ENCODE measurements around the gene IMPG1.

GRCh38 chr6:75906871-75907270 is 165.6 kb downstream of the IMPG1 start:
- TF ChIP-seq, protein P1, sequence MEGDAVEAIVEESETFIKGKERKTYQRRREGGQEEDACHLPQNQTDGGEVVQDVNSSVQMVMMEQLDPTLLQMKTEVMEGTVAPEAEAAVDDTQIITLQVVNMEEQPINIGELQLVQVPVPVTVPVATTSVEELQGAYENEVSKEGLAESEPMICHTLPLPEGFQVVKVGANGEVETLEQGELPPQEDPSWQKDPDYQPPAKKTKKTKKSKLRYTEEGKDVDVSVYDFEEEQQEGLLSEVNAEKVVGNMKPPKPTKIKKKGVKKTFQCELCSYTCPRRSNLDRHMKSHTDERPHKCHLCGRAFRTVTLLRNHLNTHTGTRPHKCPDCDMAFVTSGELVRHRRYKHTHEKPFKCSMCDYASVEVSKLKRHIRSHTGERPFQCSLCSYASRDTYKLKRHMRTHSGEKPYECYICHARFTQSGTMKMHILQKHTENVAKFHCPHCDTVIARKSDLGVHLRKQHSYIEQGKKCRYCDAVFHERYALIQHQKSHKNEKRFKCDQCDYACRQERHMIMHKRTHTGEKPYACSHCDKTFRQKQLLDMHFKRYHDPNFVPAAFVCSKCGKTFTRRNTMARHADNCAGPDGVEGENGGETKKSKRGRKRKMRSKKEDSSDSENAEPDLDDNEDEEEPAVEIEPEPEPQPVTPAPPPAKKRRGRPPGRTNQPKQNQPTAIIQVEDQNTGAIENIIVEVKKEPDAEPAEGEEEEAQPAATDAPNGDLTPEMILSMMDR (IDR thresholded peaks at IDR 0.05), result no peak
- no peak for TF ChIP-seq EZH2 (IDR thresholded peaks at IDR 0.05; ENCODE audit: borderline replicate concordance, insufficient read depth, low read depth, low read length, poor library complexity, severe bottlenecking)
